Gastroesophageal sphincter (tissue), 4 donors: Measurements from ENCODE around the gene TFB1M. TPM values are rescaled to one million over a fixed set of nuclear protein-coding genes. Genes with fewer than 3 reads are reported as not detected.

Experiments used
- ATAC-seq: fragments of 150-250 bp; one replicate; pipeline ENCODE4 v1.9.1; 2016; ENCODE audit warnings: mild to moderate bottlenecking, moderate library complexity
- H3K27ac ChIP-seq, 4 donors: fragments of 200-600 bp; sonication (generic) in 3 of 4; 1 replicate in 3 of 4; 2 replicates in 1 of 4; pipeline ENCODE4 v1.5.1; 2016 to 2019
- H3K27me3 ChIP-seq: fragments of 200-600 bp; sonication (generic); one replicate; pipeline ENCODE4 v1.5.1; 2019
- H3K36me3 ChIP-seq, 2 donors: fragments of 200-600 bp; sonication (generic); one replicate each; pipeline ENCODE4 v1.5.1; 2019; ENCODE audit warnings: control low read depth in 1 of 2
- H3K4me1 ChIP-seq, 3 donors: fragments of 200-600 bp; sonication (generic); 1 replicate in 2 of 3; 2 replicates in 1 of 3; pipeline ENCODE4 v1.5.1; 2016 to 2019; ENCODE audit warnings: control low read depth in 2 of 3
- H3K4me3 ChIP-seq, 2 donors: fragments of 200-600 bp; sonication (generic); one replicate each; pipeline ENCODE4 v1.5.1; 2019; ENCODE audit warnings: mild to moderate bottlenecking in 1 of 2, moderate library complexity in 1 of 2
- H3K9me3 ChIP-seq, 3 donors: fragments of 200-600 bp; sonication (generic); one replicate each; pipeline ENCODE4 v1.5.1; 2017 to 2019; ENCODE audit warnings: control low read depth in 2 of 3
- CTCF ChIP-seq, 4 experiments: fragments of 200-600 bp in 2 of 4; fragments of 450-650 bp in 2 of 4; sonication (generic) in 1 of 4; IDR thresholded peaks; one replicate each; pipeline ENCODE4 v1.5.1; 2017 to 2019; ENCODE audit warnings: antibody characterized with exemption in 4 of 4, mild to moderate bottlenecking in 2 of 4, moderate library complexity in 2 of 4
- EP300 ChIP-seq: sonication (generic); formaldehyde crosslinking; IDR thresholded peaks from one replicate; pipeline ENCODE4 v1.6.1; 2017; ENCODE audit warnings: antibody characterized with exemption, mild to moderate bottlenecking
- POLR2AphosphoS5 ChIP-seq: sonication (generic); formaldehyde crosslinking; IDR thresholded peaks from one replicate; pipeline ENCODE4 v1.6.1; 2017; ENCODE audit warnings: antibody characterized with exemption
- WGBS, 2 donors: methylation state at CpG; one replicate each; pipeline ENCODE4 v1.1.5; 2018; ENCODE audit warnings: low coverage in 1 of 2; 5-methylcytosine and 5-hydroxymethylcytosine counted together
- total RNA-seq, 4 donors: library from RNA; depleted of rRNA; stranded (reverse); fragments of >200 nt; gene quantifications; one replicate each; pipeline ENCODE4 v1.1.0, GENCODE V29; 2016

Gene TFB1M
- total RNA-seq, 4 donors from 2014 or later = 6.7 to 16.4 (median 12.5) TPM

- no peaks in the 10 kb centered on the region for H3K4me1 ChIP-seq
- H3K4me3 ChIP-seq = no peak overlapping the region
- H3K9me3 ChIP-seq = no peaks in the 10 kb centered on the region
- no peak overlapping the region for H3K27ac ChIP-seq
- H3K27me3 ChIP-seq = no peaks in the 10 kb centered on the region
- 75 to 78% methylated on average over 3 of the region's 3 CpGs for WGBS, 2 donors
- ATAC-seq = no peak
- no peak for TF ChIP-seq POLR2AphosphoS5
- no peaks in the 10 kb centered on the region for H3K36me3 ChIP-seq
Measured at GRCh38 chr6:155212106-155212505, 102.2 kb downstream of the TFB1M start.

GRCh38 chr6:155207223-155207622 lies 107.1 kb downstream of the TFB1M start:
- TF ChIP-seq EP300 = no peak
- TF ChIP-seq POLR2AphosphoS5 = no peak
- no peak for TF ChIP-seq CTCF (IDR thresholded peaks at IDR 0.05)
- no peak for ATAC-seq

More at GRCh38 chr6:155207223-155207622, 107.1 kb downstream of the TFB1M start:
- no peak overlapping the region for H3K27ac ChIP-seq
- 60% methylated on average over 1 of the region's 5 CpGs; no CpG with 5 or more reads in 1 of the 2 donors for WGBS, 2 donors
- peaks cover 0 to 3% (median under 1%) of the 10 kb centered on the region in 3 donors for H3K4me1 ChIP-seq
- no peak overlapping the region for H3K4me3 ChIP-seq
- no peaks in the 10 kb centered on the region for H3K27me3 ChIP-seq
- H3K36me3 ChIP-seq = no peaks in the 10 kb centered on the region
- no peaks in the 10 kb centered on the region for H3K9me3 ChIP-seq

Other genes starting within 250 kb of the TFB1M start
- under 1 TPM in 1 of 4 donors, not detected in 3; 0.27 TPM for gene CLDN20, start 50.5 kb downstream of the TFB1M start, total RNA-seq
- under 1 TPM in 1 of 4 donors, not detected in 3; 0.54 TPM for gene NOX3, start 141.4 kb upstream of the TFB1M start, total RNA-seq